NCI-H748 (cell line): ENCODE results near the gene HDAC4.
A peak's percentile ranks its signal among the peaks of the same experiment; 100 is the strongest.

Source experiments
- DNase-seq: peaks from one replicate; lab custom pipeline; 2025; ENCODE audit not compliant: unreplicated experiment; lab: John Stamatoyannopoulos, UW

The HDAC4 gene

GRCh38 chr2:239429473-239430350 is 28.9 kb upstream of the HDAC4 start:
- peak; percentile 86 for DNase-seq

- DNase-seq: no peak
Observed at GRCh38 chr2:239425631-239426030, 24.8 kb upstream of the HDAC4 start.

GRCh38 chr2:239424337-239425045 is 23.7 kb upstream of the HDAC4 start:
- no peak for DNase-seq

GRCh38 chr2:239423551-239423950 is 22.7 kb upstream of the HDAC4 start:
- DNase-seq: no peak

- DNase-seq: no peak
Observed at GRCh38 chr2:239421851-239422250, 21.0 kb upstream of the HDAC4 start.

GRCh38 chr2:239420082-239420481 is 19.3 kb upstream of the HDAC4 start:
- DNase-seq: no peak

- no peak for DNase-seq
Observed at GRCh38 chr2:239418918-239419317, 18.1 kb upstream of the HDAC4 start.

- no peak for DNase-seq
Observed at GRCh38 chr2:239412905-239413603, 12.2 kb upstream of the HDAC4 start.

GRCh38 chr2:239411549-239412319 is 10.9 kb upstream of the HDAC4 start:
- DNase-seq: no peak

- DNase-seq: no peak
Observed at GRCh38 chr2:239411117-239411516, 10.3 kb upstream of the HDAC4 start.

- DNase-seq: no peak
Observed at GRCh38 chr2:239409976-239410375, 9.2 kb upstream of the HDAC4 start.

- DNase-seq: no peak
Observed at GRCh38 chr2:239407112-239407511, 6.3 kb upstream of the HDAC4 start.

- DNase-seq: no peak
Observed at GRCh38 chr2:239406316-239406995, 5.6 kb upstream of the HDAC4 start.

GRCh38 chr2:239405071-239405470 is 4.3 kb upstream of the HDAC4 start:
- DNase-seq: no peak

GRCh38 chr2:239402666-239403065 is 1.8 kb upstream of the HDAC4 start:
- no peak for DNase-seq

- DNase-seq: peak; percentile 83
Observed at GRCh38 chr2:239401881-239402233, 1.0 kb upstream of the HDAC4 start.

GRCh38 chr2:239401067-239401880 is 454 bp upstream of the HDAC4 start:
- peak; percentile 99 for DNase-seq

- peak; percentile 64 for DNase-seq
Observed at GRCh38 chr2:239399921-239400595, 762 bp downstream of the HDAC4 start.

GRCh38 chr2:239399433-239399920 is 1.3 kb downstream of the HDAC4 start:
- DNase-seq: peak; percentile 77
